Measurements from ENCODE around the gene MRM2.

The MRM2 gene

DNA sequence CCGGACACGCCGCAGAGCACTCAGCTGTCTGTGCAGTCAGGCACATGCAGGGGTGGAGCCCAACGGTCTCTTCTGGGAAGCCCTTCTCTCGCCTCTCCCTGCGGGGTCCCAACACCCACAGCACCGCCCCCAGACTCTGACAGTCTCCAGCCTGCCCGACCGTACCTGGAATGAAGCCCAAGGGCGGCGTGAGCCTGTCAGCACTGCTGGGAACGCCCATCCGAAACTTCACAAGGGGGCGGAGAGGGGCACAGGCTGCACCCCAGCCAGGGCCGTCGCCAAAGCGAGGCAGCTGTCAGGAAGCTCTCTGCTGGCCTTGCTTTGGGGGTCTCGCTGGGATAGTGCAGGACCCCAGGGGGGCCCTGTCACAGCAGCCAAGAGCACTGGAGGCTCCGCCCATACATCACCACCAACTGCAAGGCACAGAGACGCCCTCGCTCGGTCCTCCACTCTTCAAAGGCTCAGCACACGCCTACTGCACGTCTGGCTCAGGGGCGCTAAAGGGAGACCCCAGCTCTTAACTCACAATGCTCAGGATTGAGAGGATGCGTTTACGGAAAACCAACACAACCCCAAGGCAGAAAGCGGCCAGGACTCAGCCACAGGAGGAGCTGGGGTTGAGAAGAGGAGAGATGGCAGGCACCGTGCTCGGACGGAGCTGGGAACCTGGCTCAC lies 40.2 kb downstream of the MRM2 start:
- DNase-seq, result no peak

DNA sequence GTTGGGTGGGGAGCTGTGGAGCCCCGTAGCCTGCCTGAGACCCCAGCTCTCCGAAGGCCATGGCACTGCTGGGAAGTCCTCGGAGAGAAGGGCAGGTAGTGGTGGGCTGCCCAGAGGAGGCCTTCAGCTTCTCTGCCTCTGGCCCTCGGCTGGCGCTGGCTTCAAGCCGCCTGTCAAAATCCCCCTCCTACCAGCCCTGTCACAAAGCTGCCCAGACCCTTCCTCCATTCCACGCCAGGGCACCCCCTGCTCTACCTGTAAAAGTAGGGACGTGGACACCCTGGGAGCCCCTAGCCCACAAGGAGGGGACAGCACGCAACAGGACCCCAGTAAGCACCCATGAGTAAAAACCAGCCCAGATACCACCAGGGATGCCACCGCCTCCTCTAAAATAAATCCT lies 40.9 kb downstream of the MRM2 start:
- DNase-seq, result no peak

DNA sequence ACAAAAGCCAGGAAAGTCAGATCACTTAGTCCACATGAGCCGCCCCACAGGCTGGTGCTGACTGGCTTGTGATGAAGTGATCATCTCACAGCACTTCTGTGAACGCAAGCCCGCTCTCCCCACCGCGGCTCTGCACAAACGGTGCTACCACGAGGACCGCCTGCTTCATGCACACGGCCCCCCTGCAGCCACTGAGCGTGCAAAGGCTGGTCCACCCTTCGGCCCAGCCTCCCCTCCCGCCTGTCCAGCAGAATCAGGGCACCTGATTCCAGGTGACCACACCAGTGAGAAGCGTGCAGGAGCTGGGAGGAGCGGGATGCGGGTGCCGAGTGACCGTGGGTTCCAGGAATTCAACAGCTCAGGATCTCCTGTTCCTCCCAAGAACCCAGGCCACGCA lies 41.4 kb downstream of the MRM2 start:
- peak; percentile 34 for DNase-seq

DNA sequence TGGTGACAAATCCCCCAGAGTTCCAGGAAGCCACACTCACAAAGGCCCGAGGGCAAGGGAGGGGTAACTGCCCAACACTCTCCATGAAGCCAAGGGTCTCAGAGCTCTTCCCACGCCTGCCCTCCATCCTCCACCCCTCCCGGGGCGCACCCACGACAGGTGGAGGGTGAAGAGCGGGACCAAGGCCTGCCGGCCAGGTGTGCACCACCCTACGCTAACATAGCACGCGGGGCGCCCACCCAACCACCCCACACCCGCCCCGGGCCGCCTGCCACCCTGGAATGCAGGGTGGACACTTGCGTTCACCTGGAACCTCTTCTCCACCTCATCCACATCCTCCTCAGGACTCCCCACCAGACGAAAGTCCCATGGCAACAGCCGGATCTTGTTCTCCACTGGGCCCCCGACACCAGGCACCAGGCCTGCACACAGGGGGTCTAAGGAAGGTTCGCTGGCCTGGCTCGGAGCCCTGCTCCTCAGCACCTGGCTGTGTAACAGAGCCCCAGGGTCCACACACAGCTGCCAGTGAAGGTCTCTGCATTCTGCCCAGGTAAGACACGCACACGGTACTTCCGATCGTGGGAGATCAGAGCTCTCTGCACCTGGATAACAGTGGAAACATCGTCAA lies 41.9 kb downstream of the MRM2 start:
- peak; percentile 38 for DNase-seq

DNA sequence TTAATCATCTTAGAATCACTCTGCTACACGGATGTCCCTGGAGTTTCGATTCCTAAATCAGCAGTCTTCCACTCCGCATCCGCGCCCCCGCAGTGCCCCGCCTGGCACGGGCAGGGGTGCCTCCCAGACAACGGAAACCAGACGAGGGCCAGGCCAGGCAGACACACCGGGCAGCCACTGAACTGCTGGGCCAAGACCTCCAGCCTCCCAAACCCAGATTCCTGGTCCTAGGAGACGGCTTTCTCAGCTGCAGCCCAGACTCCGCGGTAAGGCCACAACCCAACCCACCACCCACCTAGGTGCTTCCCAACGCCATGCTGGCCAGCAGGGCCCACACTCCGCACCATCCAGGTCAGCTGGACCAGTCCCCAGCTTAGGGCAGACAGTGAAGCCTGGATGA lies 42.5 kb downstream of the MRM2 start:
- peak; percentile 30 for DNase-seq

DNA sequence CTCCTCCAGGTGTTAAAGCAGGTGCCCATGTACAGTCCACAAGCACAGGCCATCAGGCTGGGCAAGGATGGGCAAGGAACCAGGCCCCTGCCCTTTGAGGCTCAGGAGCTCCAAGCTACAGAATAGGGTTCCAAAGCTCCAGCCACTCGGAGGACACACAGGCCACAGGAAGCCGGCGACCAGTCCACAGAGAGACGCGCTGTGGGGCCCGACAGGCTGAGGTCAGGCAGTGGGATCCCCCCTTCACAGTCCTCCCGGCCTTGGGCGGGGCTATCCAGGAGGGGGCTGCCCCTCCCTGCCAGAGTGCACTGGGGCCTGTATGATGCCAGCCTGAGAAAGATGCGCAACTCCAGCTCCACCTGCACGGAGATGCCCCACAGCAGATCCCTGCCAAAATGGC lies 43.2 kb downstream of the MRM2 start:
- DNase-seq, result peak; percentile 42

DNA sequence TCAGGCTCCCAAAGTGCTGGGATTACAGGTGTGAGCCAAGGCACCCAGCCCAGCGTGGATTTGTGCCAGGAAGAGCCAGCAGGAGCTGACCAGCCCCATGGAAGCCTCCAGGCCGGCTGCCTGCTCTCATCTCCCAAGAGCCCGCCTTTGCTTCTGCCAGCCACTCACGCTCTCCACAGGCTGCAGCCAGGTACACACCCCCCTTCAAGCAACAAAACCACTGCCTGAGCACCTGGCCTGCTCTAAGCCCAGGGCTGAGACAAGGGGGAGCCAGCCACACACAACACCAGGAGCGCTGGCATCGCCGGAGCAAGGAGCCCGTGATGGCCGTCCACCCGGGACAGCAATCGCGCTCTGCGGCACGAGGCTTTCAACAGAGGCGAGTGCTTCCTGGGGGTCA lies 43.8 kb downstream of the MRM2 start:
- peak; percentile 38 for DNase-seq

DNA sequence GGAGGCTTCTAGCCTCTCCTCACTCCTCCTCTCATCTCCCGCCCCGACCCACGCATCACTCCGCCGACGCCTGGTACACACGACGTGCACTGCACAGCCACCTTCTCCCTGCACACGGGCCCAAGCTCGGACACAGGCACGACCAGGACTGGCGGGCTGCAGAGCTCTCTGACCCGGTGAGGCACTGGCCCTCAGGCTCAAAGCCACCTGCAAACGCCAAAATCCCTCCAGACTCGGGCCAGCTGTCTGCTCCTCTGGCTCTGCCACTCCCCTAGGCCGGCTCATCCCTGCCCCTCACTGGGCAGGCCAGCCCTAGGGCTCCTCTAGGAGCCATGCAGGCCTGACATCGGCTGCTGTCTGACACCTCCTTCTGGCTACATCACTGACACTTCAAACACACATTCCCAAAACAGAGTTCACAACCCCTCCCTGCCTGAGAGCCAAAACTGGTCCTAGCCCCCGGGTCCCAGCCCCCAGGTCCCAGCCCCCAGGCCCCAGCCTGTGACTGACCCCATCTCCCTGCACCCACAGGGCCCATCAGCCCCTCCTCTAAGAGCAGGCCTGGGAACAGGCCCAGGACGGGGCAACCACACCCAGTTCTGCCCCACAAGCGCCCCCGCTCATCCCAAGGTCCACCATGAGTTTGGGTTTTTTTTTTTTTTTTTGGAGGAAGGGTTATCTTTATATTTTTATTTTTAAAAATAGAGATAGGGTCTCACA lies 44.4 kb downstream of the MRM2 start:
- peak; percentile 44 for DNase-seq

DNA sequence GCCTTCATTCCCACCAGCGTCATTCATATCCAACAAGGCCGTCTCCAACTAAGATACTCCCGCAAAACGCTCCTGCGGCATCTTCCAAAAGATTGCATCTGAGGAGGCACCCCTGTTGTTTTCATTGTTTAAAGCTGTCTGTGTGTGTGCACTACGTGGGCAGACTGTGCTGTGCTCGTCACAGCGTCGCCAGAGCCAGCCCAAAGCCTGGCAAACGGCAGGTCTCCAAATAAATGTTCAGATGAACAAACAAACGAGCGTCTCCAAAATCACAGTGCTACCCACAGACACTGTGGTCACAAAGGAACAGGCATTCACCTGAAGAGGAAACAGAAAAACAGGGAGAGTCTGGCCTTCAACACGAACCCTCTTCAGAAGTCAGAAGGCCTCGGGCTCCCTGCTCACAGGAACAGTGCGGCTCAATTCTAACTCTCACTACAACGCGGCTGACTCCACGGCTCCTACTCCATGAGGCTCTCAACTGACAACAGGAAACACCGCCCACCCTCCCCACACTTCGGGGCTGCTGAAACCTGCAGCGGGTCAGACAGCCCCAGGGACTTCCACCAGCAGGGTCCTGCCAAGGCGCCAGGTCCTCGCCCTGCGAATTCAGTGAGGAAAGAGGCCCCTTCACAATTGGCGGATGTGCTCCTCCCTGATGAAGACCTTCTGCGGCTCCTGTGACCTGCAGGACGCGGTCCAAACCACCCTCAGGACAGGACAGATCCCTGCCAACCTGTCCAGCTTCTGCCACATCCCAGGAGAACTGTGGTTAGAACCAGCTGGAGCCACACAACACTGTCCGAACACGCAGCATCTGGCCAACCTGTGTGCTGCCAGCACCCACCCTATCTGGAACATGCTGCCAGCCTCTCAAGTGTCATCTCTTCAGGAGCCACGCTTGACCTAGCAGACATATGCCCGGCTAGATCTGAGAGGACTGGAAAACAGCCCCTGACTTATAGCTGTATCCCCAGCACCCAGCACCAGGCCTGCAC lies 45.3 kb downstream of the MRM2 start:
- peak; percentile 46 for DNase-seq

DNA sequence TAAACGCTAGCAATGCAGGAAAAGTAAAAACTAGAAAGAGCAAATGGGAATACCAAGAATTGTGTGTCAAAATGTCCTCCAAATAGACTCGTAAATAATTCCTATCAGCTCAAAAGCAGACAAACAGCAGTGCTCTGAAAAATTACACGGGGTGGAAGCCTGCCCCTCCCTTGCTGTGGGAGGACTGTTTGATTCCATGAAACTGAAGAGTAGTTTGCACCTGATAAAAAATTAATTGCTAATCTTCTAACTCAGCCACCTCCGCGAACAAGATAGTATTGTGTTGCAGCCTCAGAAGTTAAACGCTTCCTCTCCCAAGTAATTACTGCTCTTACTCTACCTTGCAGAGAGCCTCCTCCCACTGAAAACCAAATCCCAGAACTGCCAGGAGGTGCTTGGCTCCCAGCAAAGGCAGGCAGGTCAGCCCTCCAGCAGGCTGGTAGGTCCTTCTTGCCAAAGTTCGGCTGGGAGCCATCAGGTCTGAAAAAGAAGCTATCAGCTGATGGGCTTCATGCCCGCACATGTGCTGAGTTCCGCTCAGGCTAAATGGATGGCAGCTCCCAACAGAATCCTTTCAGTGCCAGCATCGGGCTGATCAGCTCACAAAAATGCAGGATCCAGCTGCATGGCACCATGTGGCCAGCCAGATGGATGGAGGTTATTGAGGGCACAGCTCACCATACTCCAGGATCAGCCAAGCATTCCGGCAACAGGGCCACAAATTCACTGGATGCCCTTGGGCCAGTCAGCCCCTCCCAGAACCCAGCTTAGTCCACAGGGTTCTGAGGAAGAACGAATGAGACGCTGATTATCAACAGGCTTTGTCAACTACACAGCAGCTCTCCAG lies 46.4 kb downstream of the MRM2 start:
- DNase-seq, result peak; percentile 43

DNA sequence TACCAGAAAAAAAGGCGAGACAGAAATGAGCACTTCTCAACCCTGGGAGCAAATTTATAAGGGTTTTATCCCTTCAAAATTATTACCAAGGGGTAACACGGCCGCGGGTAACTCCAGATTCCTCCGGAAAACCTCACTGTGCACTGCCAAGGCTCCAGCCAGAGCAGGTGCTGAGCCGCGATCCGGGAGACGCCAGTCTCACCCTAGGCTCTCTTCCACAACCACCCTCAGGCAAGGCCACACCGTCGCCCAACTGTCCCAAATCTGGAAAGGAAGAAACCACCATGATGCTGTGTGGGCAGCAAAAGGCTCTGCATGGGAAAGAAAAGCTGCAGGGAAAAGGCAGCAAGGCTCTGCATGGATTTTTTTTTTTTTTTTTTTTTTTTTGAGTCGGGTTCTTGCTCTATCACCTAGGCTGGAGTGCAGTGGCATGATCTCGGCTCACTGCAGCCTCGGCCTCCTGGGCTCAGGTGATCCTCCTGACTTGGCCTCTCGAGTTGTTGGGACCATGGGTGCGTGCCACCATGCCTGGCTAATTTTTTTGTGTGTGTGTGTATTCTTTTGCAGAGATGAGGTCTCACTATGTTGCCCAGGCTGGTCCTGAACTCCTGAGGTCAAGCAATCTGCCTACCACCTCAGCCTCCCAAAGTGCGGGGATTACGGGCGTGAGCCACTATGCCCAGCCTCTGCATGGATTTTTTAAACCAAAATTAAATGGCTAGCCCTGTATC lies 48.3 kb downstream of the MRM2 start:
- DNase-seq, result peak; percentile 33

DNA sequence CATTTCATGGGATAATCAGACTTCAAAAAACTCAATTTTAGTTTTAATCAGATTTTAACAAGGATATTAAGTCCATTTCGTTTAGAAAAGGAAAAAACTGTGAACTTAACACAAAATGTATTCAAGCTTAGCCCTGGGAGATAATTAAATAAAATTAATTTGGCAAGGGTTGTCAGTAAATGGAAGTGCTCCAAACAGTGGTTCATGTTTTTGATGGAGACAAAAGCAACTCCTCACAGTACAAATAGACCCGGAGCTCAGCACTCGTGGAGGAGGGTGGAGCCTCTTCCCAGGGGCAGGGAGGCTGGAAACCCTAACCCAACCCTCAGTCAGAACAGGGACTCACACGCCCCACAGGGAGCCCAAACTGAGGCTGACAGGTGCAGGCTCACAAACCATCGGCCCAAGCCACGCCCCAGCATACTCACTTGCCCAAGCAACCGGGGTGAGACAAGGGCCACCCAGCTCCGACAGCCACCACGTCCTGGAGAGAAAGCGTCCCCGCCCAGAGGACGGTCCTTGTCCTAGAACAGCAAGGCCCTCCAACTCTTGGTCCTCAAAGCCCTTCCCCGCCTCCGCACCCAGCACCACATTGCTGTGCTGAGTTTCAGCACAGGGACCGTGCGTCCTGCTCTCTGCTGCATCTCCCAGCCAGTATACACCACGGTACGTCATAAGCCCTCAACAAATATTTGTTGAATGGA lies 49.0 kb downstream of the MRM2 start:
- DNase-seq, result peak; percentile 42

DNA sequence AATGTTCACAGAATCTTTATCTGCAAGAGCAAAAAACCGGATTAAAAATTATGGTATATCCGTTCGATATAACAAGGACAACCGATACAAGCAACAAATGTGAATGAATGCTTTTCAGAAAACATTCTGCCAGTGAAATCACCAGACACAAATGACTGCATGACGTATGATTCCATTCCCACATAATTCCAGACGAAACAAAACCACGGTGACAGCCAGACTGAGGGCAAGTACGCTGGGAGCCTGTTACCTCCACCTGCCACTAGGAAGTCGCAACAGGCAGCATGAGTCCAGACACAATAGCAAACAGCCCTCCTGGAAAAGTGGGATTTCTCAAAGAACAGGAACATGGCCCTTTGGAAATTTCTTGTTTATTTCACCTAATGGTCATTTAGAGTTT lies 51.0 kb downstream of the MRM2 start:
- no peak for DNase-seq

DNA sequence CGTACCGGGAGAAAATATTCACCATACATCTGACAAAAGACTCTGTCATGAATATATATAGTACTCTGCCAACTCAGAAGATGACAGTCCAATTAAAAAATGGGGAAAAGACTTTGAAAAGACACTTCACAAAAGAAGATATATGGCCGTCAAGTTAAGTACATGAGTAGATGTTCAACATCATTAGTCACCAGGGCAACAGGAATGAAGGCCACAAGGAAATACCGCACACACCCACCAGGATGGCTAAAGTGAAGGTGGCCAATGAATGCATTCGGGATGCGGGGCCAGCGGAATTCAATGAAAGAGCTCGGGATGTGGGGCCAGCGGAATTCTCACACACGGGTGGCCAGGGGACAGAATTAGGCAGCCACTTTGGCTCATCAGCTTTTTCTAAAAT lies 51.5 kb downstream of the MRM2 start:
- DNase-seq, result no peak

DNA sequence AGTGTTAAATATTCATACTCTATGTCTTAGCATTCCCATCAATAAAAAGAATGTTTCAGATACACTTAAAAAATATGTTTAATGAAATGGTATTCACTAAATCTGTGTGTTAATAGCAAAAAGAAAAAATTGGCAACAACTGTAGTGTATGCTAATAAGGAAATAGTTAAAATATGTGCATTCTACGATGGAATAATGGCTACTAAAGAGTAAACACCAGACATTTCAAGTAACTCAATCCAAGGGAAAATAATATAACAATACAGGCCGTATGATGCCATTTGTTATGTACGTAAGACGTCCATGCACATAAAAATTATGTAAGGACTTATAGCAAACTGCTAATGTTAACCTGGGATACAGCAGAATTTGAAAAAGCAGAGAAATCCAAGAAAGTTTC lies 55.8 kb downstream of the MRM2 start:
- DNase-seq, result no peak

DNA sequence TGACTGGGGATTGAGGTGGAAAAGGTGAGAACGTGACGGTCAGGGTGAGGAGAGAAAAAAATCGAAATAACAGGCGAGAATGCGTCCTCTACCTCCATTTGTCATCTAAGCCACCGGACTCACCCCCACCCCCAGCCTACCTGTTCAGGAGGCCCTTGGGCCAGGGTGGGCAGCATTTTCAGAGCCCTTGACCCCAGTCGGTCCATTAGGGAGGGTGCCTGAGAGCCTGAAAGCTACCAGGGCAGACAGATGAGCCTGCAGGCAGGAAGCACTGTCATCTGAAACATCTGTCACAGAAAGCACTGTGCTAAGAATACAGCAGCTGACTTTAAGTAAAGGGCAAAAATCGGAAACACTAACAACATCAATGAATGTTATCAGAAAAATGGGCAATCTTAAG lies 56.3 kb downstream of the MRM2 start:
- DNase-seq, result no peak

Measured in activated CD8-positive, alpha-beta memory T cell treated with anti-CD3 and anti-CD28 coated beads, Interleukin-2, amount 50 U/mL, for 48 hours (primary cell).